Mesenchymal stem cell (in vitro differentiated cells and primary cell): Measurements from ENCODE around the gene RPRML. TPM values are rescaled to one million over a fixed set of nuclear protein-coding genes. Genes with fewer than 3 reads are reported as not detected.
"Not testable (repeated sequence)": the region's sequence is repeated elsewhere in the genome, so short reads cannot be mapped to it uniquely, and the experiment has no call there.

Experiments used
- DNase-seq: peaks from one replicate; pipeline ENCODE4 v3.0.0-alpha.2; 2013
- H2AFZ ChIP-seq: one replicate; pipeline ENCODE4 v1.6.1; 2013; ENCODE audit warnings: low read depth, mild to moderate bottlenecking, control low read depth, inconsistent platforms, low read length, moderate library complexity
- H2AK5ac ChIP-seq: 2 replicates; pipeline ENCODE4 v1.6.1; 2013; ENCODE audit warnings: low read length, moderate library complexity, mild to moderate bottlenecking, inconsistent platforms; ENCODE audit not compliant: severe bottlenecking
- H2BK120ac ChIP-seq: one replicate; pipeline ENCODE4 v1.6.1; 2013; ENCODE audit warnings: low read depth, mild to moderate bottlenecking, inconsistent platforms, low read length, moderate library complexity
- H2BK12ac ChIP-seq, 2 experiments: one replicate each; pipeline ENCODE4 v1.6.1; 2013; ENCODE audit warnings: inconsistent platforms in 2 of 2, low read length in 2 of 2, mild to moderate bottlenecking in 2 of 2, moderate library complexity in 2 of 2, control low read depth in 1 of 2
- H2BK15ac ChIP-seq: one replicate; pipeline ENCODE4 v1.6.1; 2013; ENCODE audit warnings: mild to moderate bottlenecking, low read depth, inconsistent platforms; ENCODE audit not compliant: poor library complexity, severe bottlenecking
- H2BK5ac ChIP-seq: 2 replicates; pipeline ENCODE4 v1.6.1; 2013; ENCODE audit warnings: low read depth, mild to moderate bottlenecking, low read length, control low read depth, inconsistent platforms; ENCODE audit not compliant: poor library complexity, severe bottlenecking
- H3K14ac ChIP-seq, 2 experiments: one replicate each; pipeline ENCODE4 v1.6.1; 2013; ENCODE audit warnings: inconsistent platforms in 2 of 2, low read length in 2 of 2, control low read depth in 1 of 2, mild to moderate bottlenecking in 1 of 2, moderate library complexity in 1 of 2
- H3K18ac ChIP-seq, 2 experiments: one replicate each; pipeline ENCODE4 v1.6.1; 2013; ENCODE audit warnings: inconsistent platforms in 2 of 2, low read length in 2 of 2, control low read depth in 1 of 2, low read depth in 1 of 2, mild to moderate bottlenecking in 1 of 2
- H3K23ac ChIP-seq, 2 experiments: one replicate each; pipeline ENCODE4 v1.6.1; 2013; ENCODE audit warnings: inconsistent platforms in 2 of 2, low read length in 2 of 2, mild to moderate bottlenecking in 2 of 2, moderate library complexity in 2 of 2, control low read depth in 1 of 2
- H3K27ac ChIP-seq: 2 replicates; pipeline ENCODE4 v1.5.1; 2013; ENCODE audit warnings: mild to moderate bottlenecking, moderate library complexity, low read length, control low read depth, inconsistent platforms; ENCODE audit not compliant: poor library complexity, severe bottlenecking
- H3K27me3 ChIP-seq, 2 experiments: 2 replicates each; pipeline versions ENCODE4 v1.6.1 to v1.7.0; 2013; ENCODE audit warnings: low read length in 2 of 2, mild to moderate bottlenecking in 2 of 2, moderate library complexity in 2 of 2, control low read depth in 1 of 2, inconsistent platforms in 1 of 2; ENCODE audit not compliant: control insufficient read depth in 1 of 2, insufficient read depth in 1 of 2
- H3K36me3 ChIP-seq, 2 experiments: 2 replicates each; pipeline versions ENCODE4 v1.6.1 to v1.7.0; 2013; ENCODE audit warnings: low read length in 2 of 2, control low read depth in 1 of 2, inconsistent platforms in 1 of 2, low read depth in 1 of 2, mild to moderate bottlenecking in 1 of 2; ENCODE audit not compliant: insufficient read depth in 2 of 2, control insufficient read depth in 1 of 2
- H3K4ac ChIP-seq, 2 experiments: one replicate each; pipeline ENCODE4 v1.6.1; 2013; ENCODE audit warnings: inconsistent platforms in 2 of 2, low read length in 2 of 2, mild to moderate bottlenecking in 2 of 2, moderate library complexity in 2 of 2, control low read depth in 1 of 2, low read depth in 1 of 2
- H3K4me1 ChIP-seq: 2 replicates; pipeline ENCODE4 v1.6.1; 2013; ENCODE audit warnings: low read depth, low read length, control low read depth; ENCODE audit not compliant: control insufficient read depth, insufficient read depth
- H3K4me2 ChIP-seq: 2 replicates; pipeline ENCODE4 v1.6.1; 2013; ENCODE audit warnings: low read length, mild to moderate bottlenecking, inconsistent platforms; ENCODE audit not compliant: poor library complexity, severe bottlenecking
- H3K4me3 ChIP-seq, 2 experiments: 2 replicates each; pipeline versions ENCODE4 v1.5.1 to v1.7.0; 2013; ENCODE audit warnings: low read length in 2 of 2, mild to moderate bottlenecking in 2 of 2, control low read depth in 1 of 2, low read depth in 1 of 2; ENCODE audit not compliant: insufficient read depth in 1 of 2
- H3K79me1 ChIP-seq: replicated peaks from 2 replicates; pipeline ENCODE4 v1.6.1; 2013; ENCODE audit warnings: mild to moderate bottlenecking, control low read depth, low read length, inconsistent platforms; ENCODE audit not compliant: poor library complexity, severe bottlenecking
- H3K9ac ChIP-seq: 2 replicates; pipeline ENCODE4 v1.7.0; 2013; ENCODE audit warnings: mild to moderate bottlenecking, low read length, moderate library complexity
- H3K9me3 ChIP-seq: 2 replicates; pipeline ENCODE4 v1.7.0; 2013; ENCODE audit warnings: mild to moderate bottlenecking, low read length; ENCODE audit not compliant: control insufficient read depth
- H4K8ac ChIP-seq: one replicate; pipeline ENCODE4 v1.6.1; 2013; ENCODE audit warnings: inconsistent platforms, mild to moderate bottlenecking, low read length, moderate library complexity
- H4K91ac ChIP-seq: one replicate; pipeline ENCODE4 v1.6.1; 2013; ENCODE audit warnings: mild to moderate bottlenecking, low read length, inconsistent platforms
- WGBS: methylation state at CpG from one replicate; pipeline ENCODE4 v1.1.7; 2013; ENCODE audit warnings: mixed read lengths; 5-methylcytosine and 5-hydroxymethylcytosine counted together
- polyA plus RNA-seq, 2 experiments: library from polyadenylated mRNA; stranded (reverse); fragments of 200-250 nt; gene quantifications; one replicate each; pipeline ENCODE4 v1.2.3, GENCODE V29; 2013

The RPRML gene
- not detected for polyA plus RNA-seq (2013, experiment 1 of 2)
- polyA plus RNA-seq (2013, experiment 2 of 2): not detected

GRCh38 chr17:46979147-46979863 is at the start of gene RPRML:
Gene RPRML (minus strand): TSS chr17:46979253. CDS start chr17:46979007, 246 bp downstream.
- Histone ChIP-seq H3K36me3 (peaks cover 0 to 3% of the 10 kb centered on the region in 2 experiments), H3K4ac (no peak within 1 kb of the TSS), H2BK120ac (no peak within 1 kb of the TSS), H3K4me3 (peak within 1 kb of the TSS; percentile 46 to 72), H2AK5ac (no peak within 1 kb of the TSS), H2BK12ac (no peak within 1 kb of the TSS), H3K18ac (no peak within 1 kb of the TSS), H3K9ac (no peak within 1 kb of the TSS), H4K91ac (no peak within 1 kb of the TSS), H2BK15ac (no peak within 1 kb of the TSS), H2BK5ac (no peak within 1 kb of the TSS), H3K14ac (no peak within 1 kb of the TSS), H3K79me1 (no peaks in the 10 kb centered on the region), H3K27ac (no peak within 1 kb of the TSS), H3K27me3 (peaks cover 59 to 66% of the 10 kb centered on the region in 2 experiments), H4K8ac (no peak within 1 kb of the TSS), H3K4me2 (peak within 1 kb of the TSS; percentile 95), H3K4me1 (peaks cover 18% of the 10 kb centered on the region), H3K23ac (no peak within 1 kb of the TSS), H2AFZ (peak within 1 kb of the TSS; percentile 53), H3K9me3 (peaks cover 2% of the 10 kb centered on the region)
- DNase-seq: peak; percentile 22
- 2% methylated on average over 42 of the region's 57 CpGs for WGBS

- H3K9me3 ChIP-seq, H2BK15ac ChIP-seq, H3K18ac ChIP-seq, H3K14ac ChIP-seq, H3K27me3 ChIP-seq, H3K4me3 ChIP-seq, H4K8ac ChIP-seq, H3K4me2 ChIP-seq, DNase-seq, H3K4me1 ChIP-seq, H3K36me3 ChIP-seq, H3K4ac ChIP-seq, H2BK5ac ChIP-seq, H3K79me1 ChIP-seq, H4K91ac ChIP-seq, H3K9ac ChIP-seq, H2AK5ac ChIP-seq, H2BK120ac ChIP-seq, H3K23ac ChIP-seq, H2BK12ac ChIP-seq, H3K27ac ChIP-seq, H2AFZ ChIP-seq: not testable (repeated sequence)
- no CpG with 5 or more reads among the region's 15 CpGs for WGBS
Observed at GRCh38 chr17:47016966-47017365, 37.9 kb upstream of the RPRML start.

- H3K27me3 ChIP-seq: no peaks in the 10 kb centered on the region
- DNase-seq: no peak
- H3K9me3 ChIP-seq: no peaks in the 10 kb centered on the region
- H3K79me1 ChIP-seq: no peaks in the 10 kb centered on the region
- WGBS: 100% methylated on average over 2 of the region's 2 CpGs
- no peak overlapping the region for H3K9ac ChIP-seq
- H3K18ac ChIP-seq: no peak overlapping the region
- H3K4me1 ChIP-seq: peaks cover 6% of the 10 kb centered on the region
- no peak overlapping the region for H3K4me3 ChIP-seq
- no peak overlapping the region for H4K91ac ChIP-seq
- H3K23ac ChIP-seq: no peak overlapping the region
- H3K4me2 ChIP-seq: no peak overlapping the region
- no peak overlapping the region for H2AK5ac ChIP-seq
- no peak overlapping the region for H2BK12ac ChIP-seq
- H2AFZ ChIP-seq: no peak overlapping the region
- no peak overlapping the region for H3K4ac ChIP-seq
- no peaks in the 10 kb centered on the region for H3K36me3 ChIP-seq
- H2BK5ac ChIP-seq: no peak overlapping the region
- H2BK15ac ChIP-seq: no peak overlapping the region
- H3K27ac ChIP-seq: no peak overlapping the region
- H4K8ac ChIP-seq: no peak overlapping the region
- H2BK120ac ChIP-seq: no peak overlapping the region
- no peak overlapping the region for H3K14ac ChIP-seq
Observed at GRCh38 chr17:47013341-47013740, 34.3 kb upstream of the RPRML start.

- Histone ChIP-seq H2BK15ac (no peak overlapping the region), H3K27me3 (no peaks in the 10 kb centered on the region), H3K36me3 (no peaks in the 10 kb centered on the region), H3K4ac (no peak overlapping the region), H3K14ac (no peak overlapping the region), H3K79me1 (no peaks in the 10 kb centered on the region), H3K27ac (no peak overlapping the region), H3K4me3 (no peak overlapping the region), H2AFZ (no peak overlapping the region), H3K23ac (no peak overlapping the region), H3K18ac (no peak overlapping the region), H2BK120ac (no peak overlapping the region), H2BK5ac (no peak overlapping the region), H4K91ac (no peak overlapping the region), H3K4me1 (peaks cover 6% of the 10 kb centered on the region), H3K9me3 (no peaks in the 10 kb centered on the region), H3K9ac (no peak overlapping the region), H2AK5ac (no peak overlapping the region), H3K4me2 (no peak overlapping the region), H2BK12ac (no peak overlapping the region), H4K8ac (no peak overlapping the region)
- no peak for DNase-seq
Observed at GRCh38 chr17:47012457-47012856, 33.4 kb upstream of the RPRML start.
